ENCODE results near the gene IFNAR1. TPM values are rescaled to one million over a fixed set of nuclear protein-coding genes. Genes with fewer than 3 reads are reported as not detected.

IFNAR1 gene
- total and polyA plus RNA-seq, 2 donors (not counting 3 experiments of a cell fraction or from before 2014, with no cell fraction given): 16.2 to 47.8 TPM

GRCh38 chr21:33281096-33281652, 43.6 kb upstream of the IFNAR1 start:
- Histone ChIP-seq H3K27ac (ENCODE audit: insufficient read depth, low read depth, low read length) (no peak overlapping the region), H3K4me2 (ENCODE audit: insufficient read depth, low read length) (no peak overlapping the region), H2AFZ (ENCODE audit: low read depth, low read length) (no peak overlapping the region), H3K9ac (replicated peaks; ENCODE audit: extremely low read depth, insufficient read depth, low read length) (no peak overlapping the region), H3K79me2 (ENCODE audit: control insufficient read depth, insufficient read depth, low read length) (no peaks in the 10 kb centered on the region), H3K9me1 (replicated peaks; ENCODE audit: control insufficient read depth, extremely low read depth, insufficient read depth, low read length) (no peaks in the 10 kb centered on the region), H3K4me3 (replicated peaks in 1 of 3; ENCODE audit: insufficient read depth in 1 of 3, low read depth in 1 of 3, low read length in 3 of 3) (no peak overlapping the region), H4K20me1 (replicated peaks; ENCODE audit: control insufficient read depth, extremely low read depth, insufficient read depth, low read length) (no peaks in the 10 kb centered on the region), H3K9me3 (replicated peaks; ENCODE audit: control insufficient read depth, insufficient read depth, low read length) (no peaks in the 10 kb centered on the region), H3K36me3 (ENCODE audit: control insufficient read depth in 2 of 2, extremely low read depth in 1 of 2, insufficient read depth in 2 of 2, low read length in 2 of 2) (peaks cover 0 to 5% of the 10 kb centered on the region in 2 experiments), H3K4me1 (ENCODE audit: control insufficient read depth, extremely low read depth, insufficient read depth, low read length) (no peaks in the 10 kb centered on the region), H3K27me3 (ENCODE audit: control insufficient read depth in 2 of 2, insufficient read depth in 2 of 2, low read length in 2 of 2) (no peaks in the 10 kb centered on the region)
- FAIRE-seq (no peak), DNase-seq (ENCODE audit: low read depth, low spot score) (no peak)
- CTCF ChIA-PET: no interaction called here
- POLR2A ChIA-PET: no interaction called here
- no peak for TF ChIP-seq EZH2 (IDR thresholded peaks at IDR 0.05; ENCODE audit: borderline replicate concordance, low read depth, low read length, severe bottlenecking)
- TF ChIP-seq MYC (IDR thresholded peaks at IDR 0.05; ENCODE audit: low read depth, low read length): no peak
- TF ChIP-seq FOS (IDR thresholded peaks at IDR 0.05; ENCODE audit: borderline replicate concordance, insufficient read depth, low read length): no peak
- no peak for TF ChIP-seq POLR2A (IDR thresholded peaks at IDR 0.05; ENCODE audit: low read depth, low read length)
- TF ChIP-seq POLR2AphosphoS5 (IDR thresholded peaks at IDR 0.05; ENCODE audit: insufficient read depth, low read depth, low read length): no peak
- TF ChIP-seq MAX (IDR thresholded peaks at IDR 0.05; ENCODE audit: insufficient read depth, insufficient read length): no peak
- no peak for TF ChIP-seq GATA2 (IDR thresholded peaks at IDR 0.05; ENCODE audit: insufficient read depth, insufficient read length, low read depth, low read length)
- TF ChIP-seq CTCF (IDR thresholded peaks at IDR 0.05; ENCODE audit: extremely low read depth in 1 of 2, insufficient read depth in 1 of 2, low read depth in 1 of 2, low read length in 2 of 2): no peak
- no peak for TF ChIP-seq JUN (IDR thresholded peaks at IDR 0.05; ENCODE audit: borderline replicate concordance, insufficient read depth, insufficient read length, low read depth)
- BruUV-seq (replicated peaks): no TSS peak
- dilution Hi-C loops (cut with MboI; ENCODE audit: extremely low pct_ligation_motif_present, low sequenced_read_pairs): no loop called here
- intact Hi-C loops (cut with micrococcal nuclease): no loop called here
